AG08395 (cell line): ENCODE measurements around the gene DEAF1.
A peak's percentile ranks its signal among the peaks of the same experiment; 100 is the strongest.
"Not testable (repeated sequence)": the region's sequence is repeated elsewhere in the genome, so short reads cannot be mapped to it uniquely, and the experiment has no call there.

Experiments
- DNase-seq: peaks from one replicate; pipeline ENCODE4 v3.0.0; 2012; ENCODE audit warnings: mixed read lengths, low spot score

DEAF1 gene, protein sequence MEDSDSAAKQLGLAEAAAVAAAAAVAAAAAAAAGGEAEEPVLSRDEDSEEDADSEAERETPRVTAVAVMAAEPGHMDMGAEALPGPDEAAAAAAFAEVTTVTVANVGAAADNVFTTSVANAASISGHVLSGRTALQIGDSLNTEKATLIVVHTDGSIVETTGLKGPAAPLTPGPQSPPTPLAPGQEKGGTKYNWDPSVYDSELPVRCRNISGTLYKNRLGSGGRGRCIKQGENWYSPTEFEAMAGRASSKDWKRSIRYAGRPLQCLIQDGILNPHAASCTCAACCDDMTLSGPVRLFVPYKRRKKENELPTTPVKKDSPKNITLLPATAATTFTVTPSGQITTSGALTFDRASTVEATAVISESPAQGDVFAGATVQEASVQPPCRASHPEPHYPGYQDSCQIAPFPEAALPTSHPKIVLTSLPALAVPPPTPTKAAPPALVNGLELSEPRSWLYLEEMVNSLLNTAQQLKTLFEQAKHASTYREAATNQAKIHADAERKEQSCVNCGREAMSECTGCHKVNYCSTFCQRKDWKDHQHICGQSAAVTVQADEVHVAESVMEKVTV

DNA sequence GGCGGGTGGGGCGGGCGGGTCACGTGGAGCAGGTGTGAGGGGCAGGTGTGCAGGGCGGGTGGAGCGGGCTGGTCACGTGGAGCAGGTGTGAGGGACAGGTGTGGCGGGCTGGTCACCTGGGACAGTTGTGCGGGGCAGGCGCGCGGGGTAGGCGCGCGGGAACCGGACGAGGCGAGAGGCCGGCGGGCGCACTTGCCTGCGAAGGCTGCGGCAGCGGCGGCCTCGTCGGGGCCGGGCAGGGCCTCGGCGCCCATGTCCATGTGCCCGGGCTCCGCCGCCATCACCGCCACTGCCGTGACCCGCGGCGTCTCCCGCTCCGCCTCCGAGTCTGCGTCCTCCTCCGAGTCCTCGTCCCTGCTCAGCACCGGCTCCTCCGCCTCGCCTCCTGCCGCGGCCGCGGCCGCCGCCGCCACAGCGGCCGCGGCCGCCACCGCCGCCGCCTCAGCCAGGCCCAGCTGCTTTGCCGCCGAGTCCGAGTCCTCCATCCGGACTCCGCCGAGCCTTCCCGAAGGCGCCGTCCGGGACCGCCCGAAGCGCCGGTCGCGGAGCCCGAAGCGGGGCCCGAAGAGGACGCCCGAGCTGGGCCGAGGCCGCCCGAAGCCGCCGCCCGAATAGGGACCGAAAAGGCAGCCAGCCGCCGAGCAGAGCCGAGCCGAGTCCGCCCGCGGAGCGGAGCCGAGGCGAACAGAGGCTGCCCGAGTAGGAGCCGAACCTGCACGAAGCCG, at the start of gene DEAF1:
DEAF1 (minus strand) TSS at position 660 of the 725 bp plus-strand sequence; CDS start at position 485, 175 bp downstream.
- peak; percentile 92 for DNase-seq

DNA sequence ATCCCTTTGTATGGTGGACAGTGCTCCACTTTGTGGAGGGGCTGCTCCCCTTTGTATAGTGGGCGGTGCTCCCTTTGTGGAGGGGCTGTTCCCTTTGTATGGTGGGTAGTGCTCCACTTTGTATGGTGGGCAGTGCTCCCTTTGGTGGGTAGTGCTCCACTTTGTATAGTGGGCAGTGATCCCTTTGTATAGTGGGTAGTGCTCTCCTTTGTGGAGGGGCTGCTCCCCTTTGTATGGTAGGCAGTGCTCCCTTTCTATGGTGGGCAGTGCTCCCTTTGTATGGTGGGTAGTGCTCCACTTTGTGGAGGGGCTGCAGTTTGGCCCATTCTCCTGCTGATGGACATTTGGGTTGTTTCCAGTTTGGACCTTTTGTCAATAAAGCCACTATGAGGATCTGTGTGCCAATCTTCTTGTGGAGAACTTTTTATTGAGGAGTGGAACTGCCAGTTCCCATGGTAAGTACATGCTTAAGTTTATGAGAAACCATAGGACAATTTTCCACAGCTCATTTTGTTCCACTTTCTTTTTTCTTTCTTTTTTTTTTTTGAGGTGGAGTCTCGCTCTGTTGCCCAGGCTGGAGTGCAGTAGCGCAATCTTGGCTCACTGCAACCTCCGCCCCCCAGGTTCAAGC, 47.7 kb upstream of the DEAF1 start:
- DNase-seq = no peak

DNA sequence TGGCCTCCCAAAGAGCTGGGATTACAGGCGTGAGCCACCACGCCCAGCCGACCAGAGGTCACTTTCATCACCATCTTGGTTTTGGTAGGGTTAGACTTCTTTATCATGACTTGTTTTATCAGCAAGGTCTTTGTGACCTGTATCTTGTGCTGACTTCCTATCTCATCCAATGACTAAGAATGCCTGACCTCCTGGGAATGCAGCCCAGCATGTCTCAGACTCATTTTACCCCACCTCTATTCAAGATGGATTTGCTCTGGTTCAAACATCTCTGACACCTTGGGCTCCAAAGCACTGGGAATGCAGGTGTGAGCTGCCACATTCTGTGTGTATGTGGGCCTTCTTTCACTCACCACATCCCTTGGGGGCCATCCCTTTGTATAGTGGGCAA, 47.1 kb upstream of the DEAF1 start:
- DNase-seq = no peak

DNA sequence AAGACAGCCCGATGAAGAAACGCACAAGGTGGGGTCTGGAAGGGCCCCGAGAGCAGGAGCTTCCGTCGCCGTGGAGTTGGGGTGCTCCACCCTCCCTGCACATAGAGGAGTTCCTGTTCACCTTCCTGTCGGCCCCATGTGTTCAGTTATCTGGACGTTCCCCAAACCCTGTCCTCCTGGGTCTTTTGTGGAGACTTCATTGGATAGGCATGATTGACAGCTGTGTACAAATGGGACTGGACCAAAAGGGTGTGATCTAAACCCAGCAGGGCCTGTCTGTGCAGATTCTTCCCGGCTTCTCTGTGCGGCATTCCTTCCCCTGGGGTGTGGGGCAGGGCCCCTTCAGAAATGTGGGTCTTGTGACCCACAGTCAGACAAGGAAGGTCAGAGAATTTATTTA, 42.9 kb upstream of the DEAF1 start:
- not testable (repeated sequence) for DNase-seq

DNA sequence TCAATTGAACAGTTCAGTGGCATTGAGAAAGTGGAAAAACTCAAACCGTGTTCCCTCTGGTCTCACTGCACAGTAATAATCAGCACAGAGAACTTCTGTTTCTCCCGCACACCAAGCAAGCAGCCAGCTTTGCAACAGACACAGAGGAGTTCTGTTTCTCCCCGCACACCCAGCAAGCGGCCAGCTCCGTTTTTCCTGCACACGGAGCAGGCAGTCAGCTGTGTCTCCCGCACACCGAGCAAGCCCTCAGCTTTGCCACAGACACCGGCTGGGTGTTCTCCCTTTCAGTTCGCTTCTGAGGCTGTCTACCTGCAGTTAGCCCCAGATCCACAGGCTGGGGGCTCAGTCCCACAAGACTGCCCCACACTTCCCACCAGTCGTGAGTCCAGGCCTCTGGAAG, 42.3 kb upstream of the DEAF1 start:
- no peak for DNase-seq

DNA sequence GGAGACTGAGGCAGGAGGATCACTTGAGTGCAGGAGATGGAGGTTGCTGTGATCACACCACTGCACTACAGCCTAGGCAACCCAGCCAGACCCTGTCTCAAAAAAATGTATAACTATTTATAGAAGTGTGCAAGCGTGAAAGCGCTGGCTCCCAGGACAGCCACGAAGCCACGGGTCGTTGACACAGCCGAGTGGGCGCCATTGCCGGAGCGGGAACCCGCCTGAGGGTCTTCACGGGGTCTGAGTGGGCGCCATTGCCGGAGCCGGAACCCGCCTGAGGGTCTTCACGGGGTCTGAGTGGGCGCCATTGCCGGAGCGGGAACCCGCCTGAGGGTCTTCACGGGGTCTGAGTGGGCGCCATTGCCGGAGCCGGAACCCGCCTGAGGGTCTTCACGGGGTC, 39.5 kb upstream of the DEAF1 start:
- not testable (repeated sequence) for DNase-seq

DNA sequence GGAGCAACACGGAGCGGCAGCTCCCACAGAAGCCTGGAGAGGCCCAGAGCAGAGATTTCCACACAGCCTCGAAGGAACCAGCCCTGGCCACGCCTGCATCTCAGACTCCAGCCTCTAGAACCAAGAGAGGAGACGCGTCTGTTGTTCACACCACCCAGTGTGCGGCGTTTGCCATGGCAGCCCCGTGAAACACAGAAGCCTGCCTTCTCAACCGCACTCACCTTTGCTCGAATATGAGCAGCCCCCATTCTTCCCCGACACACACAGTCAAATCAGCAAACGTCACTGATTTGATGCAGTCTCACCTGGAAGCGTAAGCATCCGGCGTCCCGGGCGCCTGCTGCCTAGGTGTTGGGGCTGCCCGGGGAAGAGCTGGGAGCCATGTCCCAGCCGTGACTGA, 38.0 kb upstream of the DEAF1 start:
- no peak for DNase-seq

DNA sequence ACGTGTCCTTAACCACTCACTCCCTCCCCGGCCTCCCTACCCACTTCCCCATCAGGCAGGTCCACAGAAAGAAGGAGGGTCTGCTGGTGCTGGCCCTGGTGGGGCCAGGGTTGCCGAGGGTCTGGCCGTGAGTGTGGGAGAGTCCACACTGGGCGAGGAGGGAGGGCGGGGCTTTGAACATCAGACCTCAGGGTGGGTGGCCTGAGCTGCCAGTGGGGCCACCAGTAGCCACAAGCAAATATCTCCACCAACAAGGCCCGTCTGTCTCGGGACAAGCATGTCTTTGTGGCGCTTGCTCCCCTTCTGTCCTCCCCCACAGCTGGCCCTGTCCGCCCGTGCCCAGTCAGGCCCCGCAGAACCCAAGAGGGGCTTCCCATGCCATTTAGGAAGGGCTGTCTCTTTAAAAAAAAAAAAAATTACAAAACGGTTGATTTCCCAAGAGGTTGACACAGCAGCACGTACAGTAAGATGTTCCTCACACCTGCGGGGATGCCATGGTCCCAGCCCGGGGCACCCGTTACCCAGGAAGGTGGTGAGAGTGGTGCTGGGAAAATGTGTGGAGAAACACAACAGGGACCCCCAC, 34.6 kb upstream of the DEAF1 start:
- DNase-seq = no peak

DNA sequence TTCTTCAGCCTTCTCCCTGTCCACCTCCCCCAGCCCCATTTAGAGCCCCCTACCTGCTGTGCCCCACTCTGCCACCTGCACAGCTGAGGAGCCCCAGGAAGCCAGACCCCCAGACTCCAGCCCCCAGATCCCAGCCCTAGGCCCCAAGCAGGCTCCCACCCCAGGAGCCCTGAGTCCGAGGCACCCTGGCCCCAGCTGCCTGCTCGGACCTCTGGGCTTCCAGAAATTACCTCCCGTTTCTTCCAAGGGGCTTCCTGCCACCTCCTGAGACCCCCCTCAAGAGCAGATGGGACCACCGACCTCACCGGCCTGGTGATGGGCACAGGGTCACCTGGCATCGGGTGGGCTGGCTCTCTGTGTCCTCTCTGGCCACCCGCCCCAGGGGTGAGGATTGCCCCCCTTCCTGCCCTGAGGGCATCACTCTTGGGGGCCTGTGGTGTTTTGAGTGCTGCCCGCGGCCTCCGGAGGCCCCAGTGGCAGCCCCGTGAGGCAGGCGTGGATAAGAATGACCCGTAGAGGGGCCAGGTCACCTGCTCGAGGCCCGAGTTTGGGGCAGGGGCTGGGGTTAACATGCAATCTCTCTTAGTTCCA, 34.0 kb upstream of the DEAF1 start:
- no peak for DNase-seq

DNA sequence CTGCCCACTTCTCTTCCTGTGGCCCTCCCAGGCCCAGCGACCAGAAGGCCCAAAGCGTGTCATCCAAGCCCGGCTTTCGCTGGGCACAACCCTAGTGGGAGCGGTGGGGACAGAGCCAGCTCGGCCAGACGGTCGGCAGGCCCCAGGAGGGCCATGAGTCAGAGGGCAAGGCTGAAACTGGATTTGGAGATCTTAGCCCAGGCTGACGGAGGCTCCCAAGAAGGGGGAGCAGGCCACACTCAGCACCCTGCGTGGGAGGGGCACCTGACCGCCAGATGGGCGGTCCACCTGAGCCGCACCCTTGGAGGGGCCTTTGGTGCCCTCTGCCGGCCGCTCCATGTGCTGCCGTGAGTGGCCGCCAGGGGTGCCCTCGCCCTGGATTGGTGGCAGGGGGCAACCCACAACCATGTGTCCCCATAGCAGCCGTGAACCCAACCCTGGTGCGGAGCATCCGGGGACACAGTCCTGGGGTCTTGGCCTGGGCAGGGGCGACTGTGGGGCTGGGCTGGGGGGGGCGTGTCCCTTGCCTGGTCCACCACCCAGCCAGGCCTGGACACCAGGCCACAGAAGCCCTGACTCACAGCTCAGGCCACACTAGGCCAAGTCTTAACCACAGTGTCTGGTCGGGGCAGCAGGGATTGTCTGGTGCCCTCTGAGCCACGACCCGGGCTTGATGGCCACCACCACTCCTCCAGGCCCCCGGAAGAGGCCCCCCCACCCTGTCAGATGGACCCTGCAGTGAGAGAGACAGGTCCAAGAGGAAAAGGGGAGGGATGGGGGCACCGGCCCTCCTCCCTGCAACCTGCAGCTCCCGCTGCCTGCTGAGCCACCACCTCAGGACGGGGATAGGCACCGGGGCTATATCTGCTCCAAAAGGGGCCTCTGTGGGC, 33.1 kb upstream of the DEAF1 start:
- DNase-seq = peak; percentile 97

DNA sequence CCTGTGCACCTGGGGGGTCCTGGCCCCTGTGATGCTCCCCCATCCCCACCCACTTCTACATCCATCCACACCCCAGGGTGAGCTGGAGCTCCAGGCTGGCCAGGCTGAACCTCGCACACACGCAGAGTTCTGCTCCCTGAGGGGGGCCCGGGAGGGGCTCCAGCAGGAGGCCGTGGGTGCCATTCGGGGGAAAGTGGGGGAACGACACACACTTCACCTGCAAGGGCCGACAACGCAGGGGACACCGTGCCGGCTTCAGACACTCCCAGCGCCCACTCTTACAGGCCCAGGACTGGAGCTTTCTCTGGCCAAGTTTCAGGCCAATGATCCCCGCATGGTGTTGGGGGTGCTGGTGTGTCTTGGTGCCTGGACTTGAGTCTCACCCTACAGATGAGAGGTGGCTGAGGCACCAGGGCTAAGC, 32.3 kb upstream of the DEAF1 start:
- no peak for DNase-seq

DNA sequence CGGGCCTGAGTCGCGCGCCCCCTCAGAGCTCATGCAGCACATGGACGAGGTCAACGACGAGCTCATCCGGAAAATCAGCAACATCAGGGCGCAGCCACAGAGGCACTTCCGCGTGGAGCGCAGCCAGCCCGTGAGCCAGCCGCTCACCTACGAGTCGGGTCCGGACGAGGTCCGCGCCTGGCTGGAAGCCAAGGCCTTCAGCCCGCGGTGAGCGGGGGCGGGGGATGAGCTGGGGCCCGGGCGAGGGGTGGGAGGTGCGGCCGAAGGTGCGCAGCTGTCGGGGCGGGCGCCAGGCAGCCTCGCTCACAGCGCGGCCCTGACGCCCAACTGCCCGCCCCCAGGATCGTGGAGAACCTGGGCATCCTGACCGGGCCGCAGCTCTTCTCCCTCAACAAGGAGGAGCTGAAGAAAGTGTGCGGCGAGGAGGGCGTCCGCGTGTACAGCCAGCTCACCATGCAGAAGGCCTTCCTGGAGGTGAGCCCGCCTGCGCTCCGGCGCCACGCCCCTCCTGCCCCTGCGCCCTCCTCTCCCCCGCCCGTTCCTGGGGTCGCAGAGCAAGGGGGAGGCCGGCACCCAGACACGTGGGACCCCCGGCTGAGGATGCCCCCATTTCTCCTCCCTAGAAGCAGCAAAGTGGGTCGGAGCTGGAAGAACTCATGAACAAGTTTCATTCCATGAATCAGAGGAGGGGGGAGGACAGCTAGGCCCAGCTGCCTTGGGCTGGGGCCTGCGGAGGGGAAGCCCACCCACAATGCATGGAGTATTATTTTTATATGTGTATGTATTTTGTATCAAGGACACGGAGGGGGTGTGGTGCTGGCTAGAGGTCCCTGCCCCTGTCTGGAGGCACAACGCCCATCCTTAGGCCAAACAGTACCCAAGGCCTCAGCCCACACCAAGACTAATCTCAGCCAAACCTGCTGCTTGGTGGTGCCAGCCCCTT, 31.5 kb upstream of the DEAF1 start:
- no peak for DNase-seq

DNA sequence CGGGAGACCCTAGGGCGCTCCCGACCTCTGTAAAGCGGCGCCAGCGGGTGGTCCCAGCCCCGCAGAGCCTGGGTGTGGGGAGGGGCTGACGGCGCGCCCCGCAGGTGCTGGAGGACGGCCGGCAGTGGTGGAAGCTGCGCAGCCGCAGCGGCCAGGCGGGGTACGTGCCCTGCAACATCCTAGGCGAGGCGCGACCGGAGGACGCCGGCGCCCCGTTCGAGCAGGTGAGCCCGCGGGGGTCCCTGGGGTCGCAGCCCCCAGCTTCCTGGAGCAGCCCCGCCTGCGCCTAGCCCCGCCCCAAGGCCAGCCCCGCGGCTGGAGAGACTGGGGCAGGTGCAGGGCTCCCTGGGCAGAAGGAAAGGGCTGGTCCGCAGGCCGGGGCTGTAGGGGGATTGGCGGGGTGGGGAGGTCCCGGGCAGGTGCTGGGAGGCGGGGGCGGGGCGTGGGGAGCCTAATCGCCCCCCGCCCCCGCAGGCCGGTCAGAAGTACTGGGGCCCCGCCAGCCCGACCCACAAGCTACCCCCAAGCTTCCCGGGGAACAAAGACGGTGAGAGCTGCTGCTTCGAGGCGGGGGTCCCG, 30.7 kb upstream of the DEAF1 start:
- no peak for DNase-seq

DNA sequence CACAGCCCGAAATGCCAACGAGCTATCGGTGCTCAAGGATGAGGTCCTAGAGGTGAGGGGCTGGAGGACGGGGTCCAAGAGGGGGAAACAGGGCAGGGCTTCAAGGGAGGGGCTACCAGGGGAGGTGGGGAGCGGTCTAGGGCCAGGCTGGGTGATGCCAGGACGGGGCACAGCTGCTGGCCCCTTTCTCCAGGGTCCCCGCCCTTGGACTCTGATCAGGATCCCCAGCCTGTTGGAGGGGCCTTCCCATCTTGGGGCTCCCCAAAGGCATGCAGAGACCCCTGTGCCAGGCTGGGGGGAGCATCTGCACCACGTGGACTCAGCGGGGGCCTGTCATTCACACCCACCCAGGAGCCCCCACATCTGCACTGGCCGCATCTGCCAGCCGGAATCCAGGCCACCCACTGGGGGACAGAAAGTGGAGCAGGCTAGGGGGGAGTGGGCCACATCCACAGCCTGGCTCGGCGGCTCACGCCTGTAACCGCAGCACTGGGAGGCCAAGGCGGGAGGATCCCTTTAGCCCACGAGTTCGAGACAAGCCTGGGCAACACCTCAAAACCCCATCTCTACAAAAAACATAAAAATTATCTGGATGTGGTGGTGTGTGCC, 29.9 kb upstream of the DEAF1 start:
- DNase-seq = no peak

DNA sequence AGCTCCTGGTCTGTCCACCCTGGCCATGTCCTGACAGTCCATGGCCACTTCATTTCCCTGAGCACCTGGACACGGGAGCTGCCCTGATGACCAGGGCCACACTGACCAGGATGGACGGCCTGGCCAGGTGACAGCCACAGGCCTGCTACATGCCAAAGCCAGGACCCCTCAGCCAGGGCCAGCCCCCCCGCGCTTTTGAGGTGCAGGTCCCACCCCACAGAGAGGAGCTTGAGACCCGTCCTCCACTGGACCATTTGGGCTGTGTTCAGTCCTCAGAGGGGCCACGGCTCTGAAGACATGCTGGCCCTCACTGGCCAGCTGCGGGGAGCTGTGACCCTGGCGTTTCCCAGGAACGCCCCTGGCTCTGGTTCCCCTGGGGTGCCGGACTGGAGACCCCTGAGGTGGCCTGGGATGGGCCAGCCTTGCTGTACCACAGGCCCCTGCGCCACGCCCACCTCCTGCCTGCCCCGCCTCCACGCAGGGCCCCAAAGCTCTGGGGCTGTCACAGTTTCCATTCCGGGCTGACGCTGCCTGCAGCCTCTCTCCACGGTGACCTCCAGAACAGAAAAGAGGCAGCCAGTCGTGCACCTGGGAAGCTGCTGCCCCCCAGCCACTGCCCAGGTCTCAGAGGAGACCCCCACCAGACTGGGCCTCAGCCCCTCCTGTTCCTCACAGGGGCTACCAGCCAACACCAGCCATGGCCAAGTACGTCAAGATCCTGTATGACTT, 29.2 kb upstream of the DEAF1 start:
- DNase-seq = no peak

DNA sequence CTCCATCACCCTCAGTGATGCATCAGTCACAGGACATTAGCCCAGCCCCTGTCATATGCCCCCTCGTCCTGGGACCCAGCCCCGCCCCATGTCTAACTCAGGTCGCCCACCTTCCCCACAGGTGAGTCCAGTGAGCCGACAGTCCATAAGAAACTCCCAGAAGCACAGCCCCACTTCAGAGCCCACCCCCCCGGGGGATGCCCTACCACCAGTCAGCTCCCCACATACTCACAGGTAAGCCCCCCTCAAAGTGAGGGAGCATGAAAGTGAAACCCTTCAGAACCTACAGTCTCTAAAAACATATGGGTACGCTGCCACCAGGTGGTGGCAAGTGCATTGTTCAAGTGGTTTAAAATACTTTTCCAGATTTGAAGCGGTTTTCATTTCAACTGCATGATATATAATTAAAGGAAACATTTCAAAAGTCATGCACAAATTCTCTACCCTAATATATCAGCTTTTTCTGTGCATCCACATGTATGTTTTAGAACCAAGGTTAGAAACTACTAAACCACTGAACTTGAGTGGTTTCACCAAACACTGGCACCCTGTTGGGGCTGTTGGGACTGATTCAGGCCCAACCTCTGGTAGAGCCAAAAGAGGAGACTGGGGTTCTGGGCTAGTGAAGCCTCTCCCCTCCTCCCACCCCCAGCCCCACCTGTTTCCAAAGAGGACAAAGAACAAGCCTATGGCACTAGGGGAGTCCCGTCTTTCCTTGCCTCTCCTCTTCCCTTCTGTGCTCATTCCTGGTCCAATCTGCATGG, 28.3 kb upstream of the DEAF1 start:
- peak; percentile 47 for DNase-seq

DNA sequence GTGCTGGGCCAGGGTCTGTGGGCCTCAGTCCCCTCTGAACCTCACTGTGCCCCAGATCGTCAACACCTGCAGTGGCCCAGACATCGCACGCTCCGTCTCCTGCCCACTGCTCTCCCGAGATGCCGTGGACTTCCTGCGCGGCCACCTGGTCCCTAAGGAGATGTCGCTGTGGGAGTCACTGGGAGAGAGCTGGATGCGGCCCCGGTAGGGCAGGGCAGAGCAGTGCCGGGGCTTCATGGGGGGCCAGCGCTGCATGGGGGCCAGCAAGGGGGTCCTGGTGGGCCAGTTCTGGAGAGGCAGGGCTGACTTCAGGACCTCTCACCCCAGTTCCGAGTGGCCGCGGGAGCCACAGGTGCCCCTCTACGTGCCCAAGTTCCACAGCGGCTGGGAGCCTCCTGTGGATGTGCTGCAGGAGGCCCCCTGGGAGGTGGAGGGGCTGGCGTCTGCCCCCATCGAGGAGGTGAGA, 27.4 kb upstream of the DEAF1 start:
- no peak for DNase-seq
